IMR-90 (cell line): ENCODE results near the gene HFE. TPM values are rescaled to one million over a fixed set of nuclear protein-coding genes. Genes with fewer than 3 reads are reported as not detected.

Source experiments
- ATAC-seq: fragments of 200-7000 bp; cut with Tn5 transposase; 2 replicates; pipeline ENCODE4 v1.9.1; 2020; ENCODE audit warnings: low read depth, mild to moderate bottlenecking, moderate library complexity
- BruUV-seq: library from RNA; stranded (reverse); fragments of 400-500 nt; replicated peaks from 2 replicates; lab custom pipeline; 2021; lab: Mats Ljungman, UMichigan
- CTCF ChIA-PET: fragments of 300-600 bp; formaldehyde crosslinking; extraction: SDS; loops from one replicate; lab custom pipeline; 2021; ENCODE audit warnings: antibody characterized with exemption; lab: Yijun Ruan, JAX
- POLR2A ChIA-PET: fragments of 300-600 bp; sonication (Branson Sonifier 250); formaldehyde crosslinking; loops from one replicate; lab custom pipeline; 2022; ENCODE audit warnings: antibody characterized with exemption; ENCODE audit not compliant: unreplicated experiment; lab: Charles Lee
- DNase-seq: peaks from one replicate; pipeline ENCODE4 v3.0.0; 2013
- H2AFZ ChIP-seq: replicated peaks from 2 replicates; pipeline ENCODE3; 2013; ENCODE audit warnings: low read length, mild to moderate bottlenecking; ENCODE audit not compliant: poor library complexity
- H2AK5ac ChIP-seq: 2 replicates; pipeline ENCODE4 v1.6.1; 2013; ENCODE audit warnings: low read depth, low read length, inconsistent platforms
- H2AK9ac ChIP-seq: replicated peaks from 2 replicates; pipeline ENCODE3; 2013; ENCODE audit warnings: mild to moderate bottlenecking, low read depth, low read length, moderate library complexity; ENCODE audit not compliant: poor library complexity
- H2BK120ac ChIP-seq: 2 replicates; pipeline ENCODE4 v1.6.1; 2013; ENCODE audit warnings: low read depth, low read length, inconsistent platforms
- H2BK15ac ChIP-seq: 3 replicates; pipeline ENCODE4 v1.6.1; 2013; ENCODE audit warnings: low read depth, low read length, inconsistent platforms
- H2BK20ac ChIP-seq: 2 replicates; pipeline ENCODE4 v1.6.1; 2013; ENCODE audit warnings: low read depth, mild to moderate bottlenecking, inconsistent platforms, low read length, moderate library complexity
- H2BK5ac ChIP-seq: 2 replicates; pipeline ENCODE4 v1.6.1; 2013; ENCODE audit warnings: mild to moderate bottlenecking, low read depth, low read length, inconsistent platforms; ENCODE audit not compliant: poor library complexity, severe bottlenecking
- H3K14ac ChIP-seq: replicated peaks from 2 replicates; pipeline ENCODE4 v1.6.1; 2013; ENCODE audit warnings: low read depth, low read length, inconsistent platforms
- H3K18ac ChIP-seq: 2 replicates; pipeline ENCODE4 v1.6.1; 2013; ENCODE audit warnings: low read depth, low read length, control low read depth
- H3K23ac ChIP-seq: 2 replicates; pipeline ENCODE4 v1.6.1; 2013; ENCODE audit warnings: low read depth, low read length, inconsistent platforms
- H3K27ac ChIP-seq: 2 replicates; pipeline ENCODE4 v1.5.1; 2013; ENCODE audit warnings: mild to moderate bottlenecking, control low read depth, low read length; ENCODE audit not compliant: insufficient read depth
- H3K27me3 ChIP-seq: 2 replicates; pipeline ENCODE4 v1.6.1; 2013; ENCODE audit warnings: low read length; ENCODE audit not compliant: control insufficient read depth, insufficient read depth
- H3K36me3 ChIP-seq: 2 replicates; pipeline ENCODE4 v1.6.1; 2013; ENCODE audit warnings: low read length, mixed read lengths; ENCODE audit not compliant: control insufficient read depth, insufficient read depth
- H3K4ac ChIP-seq: 2 replicates; pipeline ENCODE4 v1.6.1; 2013; ENCODE audit warnings: low read depth, low read length, inconsistent platforms
- H3K4me1 ChIP-seq: 2 replicates; pipeline ENCODE4 v1.6.1; 2013; ENCODE audit warnings: low read length, mixed read lengths; ENCODE audit not compliant: control insufficient read depth, insufficient read depth
- H3K4me2 ChIP-seq: 2 replicates; pipeline ENCODE4 v1.6.1; 2013; ENCODE audit warnings: low read depth, mild to moderate bottlenecking, control low read depth, low read length, moderate library complexity
- H3K4me3 ChIP-seq: 2 replicates; pipeline ENCODE4 v1.5.1; 2013; ENCODE audit warnings: low read depth, mild to moderate bottlenecking, control low read depth, low read length, moderate library complexity; ENCODE audit not compliant: insufficient read depth
- H3K56ac ChIP-seq: 2 replicates; pipeline ENCODE4 v1.6.1; 2013; ENCODE audit warnings: low read length, inconsistent platforms; ENCODE audit not compliant: insufficient read depth; ENCODE audit errors: extremely low read depth
- H3K79me1 ChIP-seq, 2 experiments: 2 replicates each; pipeline ENCODE4 v1.6.1; 2013; ENCODE audit warnings: low read length in 2 of 2, inconsistent platforms in 1 of 2, low read depth in 1 of 2
- H3K9ac ChIP-seq: 2 replicates; pipeline ENCODE4 v1.6.1; 2013; ENCODE audit warnings: low read depth, low read length, control low read depth
- H3K9me1 ChIP-seq: 2 replicates; pipeline ENCODE4 v1.6.1; 2013; ENCODE audit warnings: low read length, inconsistent platforms; ENCODE audit not compliant: insufficient read depth
- H3K9me3 ChIP-seq: 2 replicates; pipeline ENCODE4 v1.6.1; 2013; ENCODE audit warnings: low read length; ENCODE audit not compliant: control insufficient read depth, insufficient read depth
- H4K20me1 ChIP-seq: 2 replicates; pipeline ENCODE4 v1.6.1; 2013; ENCODE audit warnings: low read length, inconsistent platforms; ENCODE audit not compliant: insufficient read depth
- H4K5ac ChIP-seq: 2 replicates; pipeline ENCODE4 v1.6.1; 2013; ENCODE audit warnings: mild to moderate bottlenecking, low read depth, low read length, control low read depth
- H4K8ac ChIP-seq, 2 experiments: 2 replicates each; pipeline ENCODE4 v1.6.1; 2013; ENCODE audit warnings: low read depth in 2 of 2, low read length in 2 of 2, control low read depth in 1 of 2, inconsistent platforms in 1 of 2
- H4K91ac ChIP-seq: 2 replicates; pipeline ENCODE4 v1.6.1; 2013; ENCODE audit warnings: low read depth, low read length, inconsistent platforms; ENCODE audit not compliant: insufficient read depth
- BHLHE40 ChIP-seq: fragments of 150-350 bp; IDR thresholded peaks from 2 replicates; pipeline ENCODE4 v1.6.1; 2016; ENCODE audit warnings: mild to moderate bottlenecking, low read depth, low read length
- CEBPB ChIP-seq: IDR thresholded peaks from 2 replicates; pipeline ENCODE4 v1.6.1; 2012; ENCODE audit warnings: low read depth, low read length, improper control_type of control experiment
- CHD1 ChIP-seq: IDR thresholded peaks from 2 replicates; pipeline ENCODE4 v1.6.1; 2012; ENCODE audit warnings: low read depth, low read length, improper control_type of control experiment
- MAFK ChIP-seq: IDR thresholded peaks from 2 replicates; pipeline ENCODE4 v1.6.1; 2012; ENCODE audit warnings: low read depth, low read length, improper control_type of control experiment
- MXI1 ChIP-seq: IDR thresholded peaks from 2 replicates; pipeline ENCODE4 v1.6.1; 2012; ENCODE audit warnings: low read depth, mild to moderate bottlenecking, low read length, moderate library complexity, borderline replicate concordance
- NFE2L2 ChIP-seq: fragments of 150-350 bp; IDR thresholded peaks from 2 replicates; pipeline ENCODE4 v1.6.1; 2016; ENCODE audit warnings: low read depth, mild to moderate bottlenecking, low read length
- POLR2A ChIP-seq: IDR thresholded peaks from 2 replicates; pipeline ENCODE4 v1.6.1; 2012; ENCODE audit warnings: mild to moderate bottlenecking, low read depth, low read length
- RAD21 ChIP-seq: IDR thresholded peaks from 2 replicates; pipeline ENCODE4 v1.6.1; 2012; ENCODE audit warnings: low read length, improper control_type of control experiment
- RCOR1 ChIP-seq: IDR thresholded peaks from 2 replicates; pipeline ENCODE4 v1.6.1; 2012; ENCODE audit warnings: mild to moderate bottlenecking, low read length, improper control_type of control experiment; ENCODE audit not compliant: insufficient replicate concordance
- RFX5 ChIP-seq: IDR thresholded peaks from 2 replicates; pipeline ENCODE4 v1.8.0; 2012; ENCODE audit warnings: low read depth, mild to moderate bottlenecking, low read length, moderate library complexity
- SMC3 ChIP-seq: fragments of 150-350 bp; IDR thresholded peaks from 2 replicates; pipeline ENCODE4 v1.6.1; 2016; ENCODE audit warnings: low read depth, mild to moderate bottlenecking, antibody characterized with exemption, low read length, moderate library complexity
- USF2 ChIP-seq: fragments of 150-350 bp; IDR thresholded peaks from 2 replicates; pipeline ENCODE4 v1.6.1; 2017; ENCODE audit warnings: mild to moderate bottlenecking, antibody characterized with exemption, low read length, low read depth
- WGBS, 2 experiments: methylation state at CpG; one replicate each; pipeline versions ENCODE4 v1.1.5 to v1.1.7; 2013; ENCODE audit warnings: missing lambda C conversion rate in 2 of 2; ENCODE audit not compliant: insufficient read length in 1 of 2; ENCODE audit errors: extremely low coverage in 2 of 2; 5-methylcytosine and 5-hydroxymethylcytosine counted together
- dilution Hi-C: fragments of 300-500 bp; cut with HindIII; formaldehyde crosslinking; loops from one replicate; pipeline ENCODE4 v1.14.3; 2018; ENCODE audit warnings: low sequenced_read_pairs; ENCODE audit not compliant: unreplicated experiment
- in situ Hi-C: fragments of 300-500 bp; cut with MboI; formaldehyde crosslinking; loops from 3 replicates; pipeline ENCODE4 v1.14.3; 2019; ENCODE audit warnings: low sequenced_read_pairs, inconsistent platforms, mixed read lengths
- intact Hi-C: fragments of 100-400 bp; cut with micrococcal nuclease; formaldehyde crosslinking; loops from 2 replicates; pipeline ENCODE4 v1.10.0; 2022
- polyA plus RNA-seq, 3 experiments: library from polyadenylated mRNA; depleted of rRNA; stranded (reverse); fragments of >200 nt; gene quantifications; 2 replicates each; pipeline ENCODE4 v1.2.3, GENCODE V29; 2012; ENCODE audit warnings: low replicate concordance in 1 of 3
- total RNA-seq: library from RNA; depleted of rRNA; stranded (reverse); fragments of >200 nt; gene quantifications from 2 replicates; pipeline ENCODE4 v1.2.3, GENCODE V29; 2012
- TF ChIP-seq, protein P1 (sequence below): conservative IDR thresholded peaks from 2 replicates; pipeline ENCODE4 v1.5.1; 2012; ENCODE audit warnings: mild to moderate bottlenecking, low read depth, low read length, improper control_type of control experiment
- TF ChIP-seq, protein P2 (sequence below): fragments of 150-350 bp; IDR thresholded peaks from 2 replicates; pipeline ENCODE4 v1.6.1; 2016; ENCODE audit warnings: low read depth, mild to moderate bottlenecking, low read length, moderate library complexity, borderline replicate concordance

The HFE gene
- total and polyA plus RNA-seq, 2 of the 4 experiments (the other 2 are of a cell fraction): 14.9 to 15.7 TPM

DNA sequence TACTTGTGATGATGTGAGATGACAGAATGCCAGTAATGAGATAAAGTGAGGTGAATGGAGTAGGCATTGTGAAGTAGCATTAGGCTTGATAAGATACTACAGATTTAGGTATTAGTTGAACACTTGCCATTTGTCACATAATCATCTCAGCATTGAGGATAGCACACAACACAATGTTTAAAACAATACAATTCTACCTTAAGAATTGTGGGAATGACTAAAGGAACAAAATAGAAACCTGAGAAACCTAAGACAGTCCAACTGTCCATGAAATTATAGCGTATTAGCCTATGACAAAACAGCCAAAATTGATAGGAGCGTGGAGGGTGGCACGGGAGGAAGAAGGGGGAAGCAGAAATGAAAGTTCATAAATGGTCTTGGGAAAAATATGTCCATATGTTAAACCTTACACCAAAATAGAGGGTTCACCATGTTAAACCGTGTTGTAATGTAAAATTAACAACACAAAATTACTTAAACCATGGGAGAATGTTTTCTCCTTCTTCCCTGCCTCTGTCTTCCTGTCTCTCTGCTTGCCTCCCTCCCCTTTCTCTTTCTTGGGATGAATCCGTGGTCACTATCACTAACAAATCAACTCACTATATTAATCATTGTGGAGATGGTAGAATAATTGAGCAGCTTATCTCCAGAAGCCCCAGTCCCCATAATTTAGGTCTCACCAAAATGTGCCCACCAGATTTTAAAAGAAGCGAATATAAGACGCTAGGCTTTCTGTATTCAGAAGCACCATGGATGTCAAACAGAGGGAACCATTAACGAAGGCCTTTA lies 33.0 kb upstream of the HFE start:
- peaks cover 0 to 3% of the 10 kb centered on the region in 2 experiments; a peak in 1 of 4 replicates for H3K79me1 ChIP-seq
- H2BK5ac ChIP-seq: peak overlapping the region; percentile 98
- CTCF ChIA-PET: no interaction called here
- H4K8ac ChIP-seq: peak overlapping the region; percentile 16 to 89
- peak overlapping the region; percentile 80 for H4K91ac ChIP-seq
- peak overlapping the region; percentile 86 for H3K23ac ChIP-seq
- H2AK9ac ChIP-seq: no peak overlapping the region
- dilution Hi-C loops: no loop called here
- peak overlapping the region; percentile 82 for H3K14ac ChIP-seq
- peak overlapping the region; percentile 86 for H3K27ac ChIP-seq
- peak overlapping the region; percentile 77 for H3K4me3 ChIP-seq
- H4K5ac ChIP-seq: peak overlapping the region; percentile 83
- POLR2A ChIA-PET: no interaction called here
- DNase-seq: peak; percentile 16
- peak overlapping the region; percentile 96 for H2AK5ac ChIP-seq
- H3K9me1 ChIP-seq: no peaks in the 10 kb centered on the region
- no peak for ATAC-seq
- H3K27me3 ChIP-seq: no peaks in the 10 kb centered on the region
- peak overlapping the region; percentile 71 for H3K9ac ChIP-seq
- peak overlapping the region; percentile 92 for H3K4me2 ChIP-seq
- peak overlapping the region; percentile 91 for H3K4ac ChIP-seq
- H4K20me1 ChIP-seq: no peaks in the 10 kb centered on the region
- peak overlapping the region; percentile 84; the same call in 2 of the 3 replicates for H2BK15ac ChIP-seq
- peak overlapping the region; percentile 91 for H3K56ac ChIP-seq
- intact Hi-C loops: loop anchor here (2.0 kb wide), 1 partner anchor 69 kb away; a partner anchor contains a TSS
- H3K4me1 ChIP-seq: peaks cover 2% of the 10 kb centered on the region; the same call in 1 of the 2 replicates
- WGBS, 2 experiments: no CpG with 5 or more reads among the region's 8 CpGs
- no peaks in the 10 kb centered on the region for H3K36me3 ChIP-seq
- peak overlapping the region; percentile 82 for H3K18ac ChIP-seq
- in situ Hi-C loops: no loop called here
- no peak overlapping the region for H2AFZ ChIP-seq
- H2BK20ac ChIP-seq: peak overlapping the region; percentile 84
- BruUV-seq: no TSS peak
- no peaks in the 10 kb centered on the region for H3K9me3 ChIP-seq
- peak overlapping the region; percentile 82 for H2BK120ac ChIP-seq
- TF ChIP-seq POLR2A: no peak; the same call in 1 of the 2 replicates
- TF ChIP-seq RAD21: no peak
- TF ChIP-seq CHD1: no peak
- no peak for TF ChIP-seq MXI1
- TF ChIP-seq RFX5: no peak
- no peak for TF ChIP-seq CEBPB
- TF ChIP-seq USF2: no peak
- no peak for TF ChIP-seq SMC3
- no peak for TF ChIP-seq RCOR1
- TF ChIP-seq BHLHE40: no peak
- TF ChIP-seq, protein P1, sequence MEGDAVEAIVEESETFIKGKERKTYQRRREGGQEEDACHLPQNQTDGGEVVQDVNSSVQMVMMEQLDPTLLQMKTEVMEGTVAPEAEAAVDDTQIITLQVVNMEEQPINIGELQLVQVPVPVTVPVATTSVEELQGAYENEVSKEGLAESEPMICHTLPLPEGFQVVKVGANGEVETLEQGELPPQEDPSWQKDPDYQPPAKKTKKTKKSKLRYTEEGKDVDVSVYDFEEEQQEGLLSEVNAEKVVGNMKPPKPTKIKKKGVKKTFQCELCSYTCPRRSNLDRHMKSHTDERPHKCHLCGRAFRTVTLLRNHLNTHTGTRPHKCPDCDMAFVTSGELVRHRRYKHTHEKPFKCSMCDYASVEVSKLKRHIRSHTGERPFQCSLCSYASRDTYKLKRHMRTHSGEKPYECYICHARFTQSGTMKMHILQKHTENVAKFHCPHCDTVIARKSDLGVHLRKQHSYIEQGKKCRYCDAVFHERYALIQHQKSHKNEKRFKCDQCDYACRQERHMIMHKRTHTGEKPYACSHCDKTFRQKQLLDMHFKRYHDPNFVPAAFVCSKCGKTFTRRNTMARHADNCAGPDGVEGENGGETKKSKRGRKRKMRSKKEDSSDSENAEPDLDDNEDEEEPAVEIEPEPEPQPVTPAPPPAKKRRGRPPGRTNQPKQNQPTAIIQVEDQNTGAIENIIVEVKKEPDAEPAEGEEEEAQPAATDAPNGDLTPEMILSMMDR: no peak
- TF ChIP-seq, protein P2, sequence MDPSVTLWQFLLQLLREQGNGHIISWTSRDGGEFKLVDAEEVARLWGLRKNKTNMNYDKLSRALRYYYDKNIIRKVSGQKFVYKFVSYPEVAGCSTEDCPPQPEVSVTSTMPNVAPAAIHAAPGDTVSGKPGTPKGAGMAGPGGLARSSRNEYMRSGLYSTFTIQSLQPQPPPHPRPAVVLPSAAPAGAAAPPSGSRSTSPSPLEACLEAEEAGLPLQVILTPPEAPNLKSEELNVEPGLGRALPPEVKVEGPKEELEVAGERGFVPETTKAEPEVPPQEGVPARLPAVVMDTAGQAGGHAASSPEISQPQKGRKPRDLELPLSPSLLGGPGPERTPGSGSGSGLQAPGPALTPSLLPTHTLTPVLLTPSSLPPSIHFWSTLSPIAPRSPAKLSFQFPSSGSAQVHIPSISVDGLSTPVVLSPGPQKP: no peak
- no peak for TF ChIP-seq MAFK
- no peak for TF ChIP-seq NFE2L2
